GM19239 (cell line): ENCODE measurements around the gene CD248.
"Not testable (repeated sequence)": the region's sequence is repeated elsewhere in the genome, so short reads cannot be mapped to it uniquely, and the experiment has no call there.

Experiments used
- DNase-seq: peaks from one replicate; pipeline ENCODE4 v3.0.0; 2011; ENCODE audit warnings: low spot score; ENCODE audit not compliant: insufficient read length
- FAIRE-seq: peaks from 2 replicates; lab custom pipeline; 2011; peaks lifted over from hg19 to GRCh38; lab: Jason Lieb, UNC

CD248 gene

GRCh38 chr11:66316849-66317251 lies at the start of gene CD248:
CD248 (minus strand) TSS chr11:66317044; CDS start chr11:66317027, 17 bp downstream.
- no peak for FAIRE-seq
- DNase-seq = no peak

- no peak for DNase-seq
- FAIRE-seq = no peak
Observed at GRCh38 chr11:66365711-66366619, 49.1 kb upstream of the CD248 start.

DNA sequence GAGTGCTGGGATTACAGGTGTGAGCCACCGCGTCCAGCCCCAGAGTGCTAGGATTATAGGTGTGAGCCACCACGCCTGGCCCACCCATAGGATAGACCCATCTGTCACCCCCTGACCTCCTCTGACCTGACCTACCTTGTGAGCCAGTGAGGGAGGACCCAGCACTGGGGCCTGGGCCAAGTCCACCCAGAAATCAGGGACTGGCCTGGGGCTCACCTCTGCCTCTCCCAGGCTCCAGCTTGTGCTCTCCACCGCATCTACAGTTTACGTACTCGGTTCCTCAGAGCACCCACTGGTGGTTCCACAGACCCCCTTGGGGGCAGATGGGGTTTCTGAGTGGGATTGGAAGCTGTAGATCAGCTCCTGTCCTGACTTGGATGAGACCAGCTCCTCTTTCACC lies 48.3 kb upstream of the CD248 start:
- no peak for FAIRE-seq
- DNase-seq = no peak

- DNase-seq (peak; percentile 66), FAIRE-seq (no peak)
Observed at GRCh38 chr11:66363805-66364535, 47.1 kb upstream of the CD248 start.

- no peak for FAIRE-seq
- no peak for DNase-seq
Observed at GRCh38 chr11:66363187-66363601, 46.4 kb upstream of the CD248 start.

GRCh38 chr11:66362481-66363147 lies 45.8 kb upstream of the CD248 start:
- DNase-seq = no peak
- no peak for FAIRE-seq

DNA sequence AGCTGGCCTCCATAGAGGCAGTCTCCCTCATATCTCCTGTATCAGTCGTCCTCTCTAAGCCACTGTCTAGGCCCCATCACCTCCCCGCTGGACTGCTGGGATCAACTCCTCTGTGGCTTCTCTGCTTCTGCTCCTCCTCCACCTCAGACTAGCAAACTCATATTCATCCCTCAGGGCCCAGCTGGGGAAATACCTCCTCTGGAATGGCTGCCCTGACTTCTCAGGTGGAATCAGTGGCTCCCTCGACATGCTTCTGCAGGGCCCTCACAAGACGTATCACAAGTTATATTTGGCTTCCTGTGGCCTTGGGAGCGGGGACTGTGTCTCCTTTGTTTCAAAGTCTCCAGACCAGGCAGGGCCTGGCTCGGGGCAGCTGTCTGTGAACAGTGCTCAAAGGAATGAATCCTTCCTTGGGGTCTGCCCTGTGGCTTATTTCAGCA lies 44.7 kb upstream of the CD248 start:
- FAIRE-seq (no peak), DNase-seq (no peak)

- FAIRE-seq = no peak
Observed at GRCh38 chr11:66360406-66361073, 43.7 kb upstream of the CD248 start.

DNA sequence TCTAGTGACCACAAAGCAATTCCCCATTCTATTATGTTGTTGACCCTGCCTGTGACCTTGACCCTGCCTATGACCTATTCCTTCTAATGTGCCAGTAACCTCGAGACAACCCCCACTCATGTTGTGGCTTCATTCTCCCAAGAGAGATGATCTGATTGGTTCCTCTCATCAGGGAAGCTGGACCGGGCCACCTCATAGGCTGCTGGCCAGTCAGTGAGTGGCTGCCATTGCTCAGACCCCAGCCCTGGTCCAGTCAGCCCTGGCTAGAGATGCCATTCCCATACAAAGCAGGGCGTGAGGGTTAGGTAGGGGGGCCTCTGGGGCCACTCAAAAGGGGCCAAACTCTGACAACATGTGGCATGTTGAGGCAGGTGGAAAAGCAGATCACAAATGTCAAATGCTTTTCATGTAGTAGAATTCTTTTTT lies 42.8 kb upstream of the CD248 start:
- FAIRE-seq (no peak), DNase-seq (no peak)

More at GRCh38 chr11:66360406-66361073, 43.7 kb upstream of the CD248 start:
- DNase-seq = no peak

DNA sequence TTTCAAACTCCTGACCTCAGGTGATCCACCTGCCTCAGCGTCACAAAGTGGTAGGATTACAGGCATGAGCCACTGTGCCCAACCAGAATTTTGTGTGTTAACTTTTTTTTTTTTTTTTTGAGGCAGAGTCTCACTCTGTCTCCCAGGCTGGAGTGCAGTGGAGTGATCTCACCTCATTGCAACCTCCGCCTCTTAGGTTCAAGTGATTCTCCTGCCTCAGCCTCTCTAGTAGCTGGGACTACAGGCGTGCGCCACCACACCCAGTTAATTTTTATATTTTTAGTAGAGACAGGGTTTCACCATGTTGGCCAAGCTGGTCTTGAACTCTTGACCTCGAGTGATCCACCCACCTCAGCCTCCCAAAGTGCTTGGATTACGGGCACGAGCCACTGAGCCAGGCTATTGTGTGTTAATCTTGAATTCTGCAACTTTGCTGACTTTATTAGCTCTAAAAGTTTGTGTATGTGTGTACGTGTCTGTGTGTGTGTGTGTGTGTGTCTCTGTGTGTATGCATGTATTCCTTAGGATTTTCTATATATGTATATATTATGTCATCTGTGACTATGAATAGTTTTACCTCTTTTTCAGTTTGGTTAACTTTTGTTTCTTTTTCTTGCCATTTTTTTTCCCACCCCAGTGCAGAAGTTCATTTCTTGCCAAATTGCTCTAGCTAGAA lies 33.9 kb upstream of the CD248 start:
- not testable (repeated sequence) for FAIRE-seq, DNase-seq

GRCh38 chr11:66349084-66349386 lies 32.2 kb upstream of the CD248 start:
- DNase-seq = no peak
- FAIRE-seq = no peak

DNA sequence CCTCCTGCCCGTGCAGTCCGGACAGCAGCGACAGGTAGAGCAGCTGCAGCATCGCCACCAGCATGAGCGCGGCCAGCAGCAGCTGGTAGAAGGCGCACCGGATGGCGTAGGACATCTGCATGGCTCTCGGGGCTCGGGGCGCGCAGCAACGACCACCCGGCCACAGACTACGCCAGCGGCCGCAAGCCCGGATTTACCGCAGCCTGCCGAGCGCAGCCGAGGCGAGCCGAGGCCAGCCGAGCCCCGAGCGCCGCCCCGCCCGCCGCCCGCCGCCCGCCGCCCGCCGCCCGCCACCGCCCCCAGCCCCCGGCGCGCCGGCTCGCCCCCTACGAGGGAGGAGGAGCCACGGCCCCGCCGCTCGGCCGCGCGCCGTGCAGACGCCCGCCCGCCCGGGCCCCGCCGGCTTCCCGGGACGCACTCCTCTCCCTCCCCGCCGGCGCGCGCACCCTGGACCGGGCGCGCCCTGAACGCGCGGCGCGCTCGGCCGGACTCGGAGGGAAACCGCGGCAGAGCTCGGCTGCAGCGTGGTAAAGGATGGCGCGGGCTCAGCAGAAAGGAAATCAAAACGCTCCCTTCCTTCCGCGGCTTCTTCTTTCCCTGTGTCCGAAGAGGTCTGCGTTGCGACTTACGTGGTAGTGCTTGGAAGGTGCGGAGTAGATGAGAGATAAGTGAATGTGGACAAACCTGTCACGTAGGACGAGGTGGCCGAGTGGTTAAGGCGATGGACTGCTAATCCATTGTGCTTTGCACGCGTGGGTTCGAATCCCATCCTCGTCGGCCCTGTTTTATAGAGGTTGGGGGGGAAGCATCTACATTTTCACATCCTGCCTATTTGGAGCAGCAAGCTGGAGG lies 30.8 kb upstream of the CD248 start, which contains the start of gene B4GAT1:
Gene B4GAT1, minus strand, starts transcription at position 205 of the 852 bp plus-strand sequence. Its CDS starts 84 bp downstream, at position 121.
- DNase-seq = no peak
- FAIRE-seq = peak; percentile 80

DNA sequence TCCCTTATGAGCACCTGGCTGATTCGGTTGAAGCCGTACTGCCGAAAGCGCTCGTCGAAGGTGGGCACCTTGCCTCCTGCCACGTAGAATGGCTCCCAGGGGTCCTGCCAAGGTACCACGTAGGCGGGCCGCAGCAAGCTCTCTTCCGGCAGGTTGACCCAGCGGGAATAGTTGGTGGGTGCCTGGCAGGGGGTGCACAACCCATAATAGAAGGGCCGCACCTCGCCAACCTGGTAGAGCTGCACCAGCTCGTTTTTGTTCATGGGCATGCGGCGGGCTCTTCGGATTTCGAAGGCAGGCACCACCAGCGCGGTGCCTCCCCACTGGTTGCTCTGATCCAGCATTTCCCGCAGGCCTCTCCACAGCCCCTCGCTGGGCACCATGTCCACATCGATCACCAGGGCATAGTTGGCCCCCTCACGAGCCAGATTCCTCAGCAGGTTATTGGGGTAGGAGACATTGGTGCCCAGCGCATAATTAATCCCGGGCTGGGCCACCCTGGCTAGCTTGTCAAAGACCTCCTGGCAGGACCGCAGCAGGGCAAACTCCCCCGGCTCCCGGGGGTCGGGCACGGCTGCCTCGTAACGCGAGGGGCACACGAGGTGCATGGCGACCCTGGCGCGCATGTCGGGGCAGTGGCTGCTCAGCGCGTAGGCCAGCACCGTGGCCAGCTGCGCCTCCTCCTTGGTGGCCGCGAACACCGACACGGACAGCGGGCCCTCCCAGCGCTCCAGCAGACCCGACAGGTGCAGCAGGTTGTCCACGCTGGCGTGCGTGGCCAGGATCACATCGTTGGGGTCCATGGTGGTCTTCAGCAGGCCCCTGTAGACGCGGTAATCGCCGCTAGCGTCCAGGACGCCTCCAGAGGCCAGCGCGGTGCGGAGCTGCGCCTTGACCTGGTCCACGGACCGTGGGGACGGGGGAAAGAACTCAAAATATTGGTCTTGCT lies 29.9 kb upstream of the CD248 start:
- FAIRE-seq = no peak

DNA sequence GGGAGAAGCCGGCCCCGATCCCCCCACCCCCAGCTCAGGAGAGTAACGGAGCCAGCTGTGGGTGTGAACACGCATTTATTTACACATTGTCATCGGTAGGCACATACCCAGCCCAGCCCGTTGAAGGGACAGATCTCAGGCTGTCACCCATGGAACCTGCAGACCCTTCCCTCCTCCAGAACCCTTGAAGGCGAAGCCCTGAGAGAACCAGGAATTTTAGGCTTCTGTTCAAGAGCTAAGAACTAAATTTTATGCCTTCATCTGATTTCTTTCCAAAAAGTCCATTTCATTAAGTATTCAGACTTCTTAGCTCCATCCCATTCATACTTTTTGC lies 28.4 kb upstream of the CD248 start:
- no peak for FAIRE-seq
- DNase-seq = no peak

More for the DNA sequence above, 29.9 kb upstream of the CD248 start:
- DNase-seq = no peak

GRCh38 chr11:66344550-66345315 lies 27.9 kb upstream of the CD248 start, which contains the start of gene BRMS1:
BRMS1 (minus strand) TSS chr11:66345104; CDS start chr11:66342234, 2,870 bp downstream.
- FAIRE-seq (peak; percentile 91), DNase-seq (peak; percentile 98)

- DNase-seq = no peak
- no peak for FAIRE-seq
Observed at GRCh38 chr11:66343176-66343575, 26.3 kb upstream of the CD248 start.
